Body of pancreas (tissue), 4 donors: Measurements from ENCODE around the gene PTPRN2. TPM values are rescaled to one million over a fixed set of nuclear protein-coding genes. Genes with fewer than 3 reads are reported as not detected.
A peak's percentile ranks its signal among the peaks of the same experiment; 100 is the strongest.

Source experiments
- ATAC-seq: fragments of 150-250 bp; one replicate; pipeline ENCODE4 v1.9.1; 2016
- DNase-seq, 4 donors: peaks; one replicate each; pipeline ENCODE4 v3.0.0-alpha.2; 2019
- H3K27ac ChIP-seq, 4 donors: fragments of 200-600 bp; sonication (generic); 1 replicate in 3 of 4; 2 replicates in 1 of 4; pipeline versions ENCODE4 v1.5.1 to v1.6.1; 2016 to 2019; ENCODE audit warnings: mild to moderate bottlenecking in 1 of 4, mixed read lengths in 1 of 4, moderate library complexity in 1 of 4
- H3K27me3 ChIP-seq, 2 donors: fragments of 200-600 bp; sonication (generic); one replicate each; pipeline ENCODE4 v1.6.0; 2016; ENCODE audit warnings: mild to moderate bottlenecking in 1 of 2
- H3K36me3 ChIP-seq, 2 donors: fragments of 200-600 bp; sonication (generic); replicated peaks in 1 of 2; 2 replicates each; pipeline ENCODE4 v1.5.1; 2016; ENCODE audit warnings: low read depth in 2 of 2; ENCODE audit not compliant: insufficient read depth in 1 of 2
- H3K4me1 ChIP-seq: fragments of 200-600 bp; sonication (generic); one replicate; pipeline ENCODE4 v1.6.0; 2016
- H3K4me3 ChIP-seq, 2 donors: fragments of 200-600 bp; sonication (generic); 1 replicate in 1 of 2; 2 replicates in 1 of 2; pipeline ENCODE4 v1.5.1; 2016 to 2019
- H3K9me3 ChIP-seq, 3 donors: fragments of 200-600 bp; sonication (generic); 1 replicate in 2 of 3; 2 replicates in 1 of 3; pipeline ENCODE4 v1.5.1; 2016
- CTCF ChIP-seq, 7 experiments: fragments of 450-650 bp in 4 of 7; fragments of 200-600 bp in 3 of 7; sonication (generic) in 3 of 7; IDR thresholded peaks; one replicate each; pipeline ENCODE4 v1.5.1; 2016 to 2019; ENCODE audit warnings: antibody characterized with exemption in 7 of 7
- POLR2A ChIP-seq, 3 donors: fragments of 450-650 bp; IDR thresholded peaks; one replicate each; pipeline ENCODE4 v1.6.1; 2016; ENCODE audit warnings: antibody characterized with exemption in 3 of 3, mild to moderate bottlenecking in 2 of 3
- WGBS, 2 donors: methylation state at CpG; one replicate each; pipeline ENCODE4 v1.1.5; 2017; 5-methylcytosine and 5-hydroxymethylcytosine counted together
- intact Hi-C: fragments of 100-400 bp; cut with DNase I; formaldehyde crosslinking; loops from one replicate; pipeline ENCODE4 v1.15.1; 2023
- total RNA-seq, 2 donors: library from RNA; depleted of rRNA; stranded (reverse); fragments of >200 nt; gene quantifications; one replicate each; pipeline ENCODE4 v1.1.0, GENCODE V29; 2016

Gene PTPRN2
- total RNA-seq, 2 donors from 2014 or later = 31.6 to 76.1 TPM

DNA sequence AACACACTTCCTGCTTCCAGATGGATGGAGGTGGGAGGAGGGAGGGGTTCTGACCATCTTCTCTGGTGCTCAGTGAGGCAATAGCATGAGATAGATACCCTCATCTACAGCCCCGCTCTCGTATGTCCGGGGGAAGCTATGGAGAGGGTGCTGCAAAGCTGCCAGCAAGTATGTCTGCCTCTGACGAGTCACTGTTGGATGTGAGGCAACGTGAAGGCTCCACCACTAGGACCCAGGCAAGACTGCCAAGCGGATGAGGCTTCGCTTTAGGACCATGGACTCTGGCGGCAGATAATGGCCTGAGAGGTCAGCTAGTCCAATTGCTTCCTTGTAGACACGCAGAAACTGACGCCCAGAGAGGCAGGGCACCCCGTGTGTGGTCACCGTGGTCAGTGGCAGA lies 601.6 kb downstream of the PTPRN2 start:
- no peaks in the 10 kb centered on the region for H3K36me3 ChIP-seq
- no peaks in the 10 kb centered on the region for H3K27me3 ChIP-seq
- DNase-seq = no peak
- ATAC-seq = no peak
- intact Hi-C loops = no loop called here
- WGBS, 2 donors = 87 to 92% methylated on average over 4 to 12 of the region's 12 CpGs
- no peak for TF ChIP-seq CTCF (IDR thresholded peaks at IDR 0.05)
- TF ChIP-seq POLR2A (IDR thresholded peaks at IDR 0.05) = no peak
- H3K27ac ChIP-seq = no peak overlapping the region
- no peaks in the 10 kb centered on the region for H3K9me3 ChIP-seq
- H3K4me1 ChIP-seq = no peaks in the 10 kb centered on the region
- no peak overlapping the region for H3K4me3 ChIP-seq

GRCh38 chr7:157985636-157986035 lies 602.0 kb downstream of the PTPRN2 start:
- ATAC-seq (no peak), DNase-seq (no peak)
- TF ChIP-seq POLR2A (IDR thresholded peaks at IDR 0.05) = no peak
- TF ChIP-seq CTCF (IDR thresholded peaks at IDR 0.05) = no peak
- intact Hi-C loops = no loop called here
- WGBS, 2 donors = 82 to 90% methylated on average over 13 to 15 of the region's 15 CpGs
- H3K9me3 ChIP-seq = no peaks in the 10 kb centered on the region
- no peaks in the 10 kb centered on the region for H3K27me3 ChIP-seq
- no peaks in the 10 kb centered on the region for H3K36me3 ChIP-seq
- no peak overlapping the region for H3K4me3 ChIP-seq
- H3K4me1 ChIP-seq = no peaks in the 10 kb centered on the region
- no peak overlapping the region for H3K27ac ChIP-seq

- Histone ChIP-seq H3K27ac (no peak overlapping the region), H3K9me3 (no peaks in the 10 kb centered on the region), H3K4me1 (no peaks in the 10 kb centered on the region), H3K4me3 (no peak overlapping the region), H3K27me3 (no peaks in the 10 kb centered on the region), H3K36me3 (no peaks in the 10 kb centered on the region)
- ATAC-seq = no peak
- DNase-seq = no peak
- TF ChIP-seq CTCF (IDR thresholded peaks at IDR 0.05) = no peak
- TF ChIP-seq POLR2A (IDR thresholded peaks at IDR 0.05) = no peak
- WGBS, 2 donors = 90 to 91% methylated on average over 18 to 20 of the region's 25 CpGs
- intact Hi-C loops = no loop called here
Observed at GRCh38 chr7:157984423-157985163, 603.0 kb downstream of the PTPRN2 start.

GRCh38 chr7:157983502-157984422 lies 603.9 kb downstream of the PTPRN2 start:
- H3K27ac ChIP-seq = no peak overlapping the region
- no peaks in the 10 kb centered on the region for H3K9me3 ChIP-seq
- DNase-seq (peak in 1 of 4 donors; percentile 7), ATAC-seq (no peak)
- no peak overlapping the region for H3K4me3 ChIP-seq
- no peaks in the 10 kb centered on the region for H3K27me3 ChIP-seq
- intact Hi-C loops = no loop called here
- WGBS, 2 donors = 83 to 92% methylated on average over 24 to 28 of the region's 32 CpGs
- TF ChIP-seq CTCF (IDR thresholded peaks at IDR 0.05) = no peak
- no peak for TF ChIP-seq POLR2A (IDR thresholded peaks at IDR 0.05)
- H3K4me1 ChIP-seq = no peaks in the 10 kb centered on the region
- no peaks in the 10 kb centered on the region for H3K36me3 ChIP-seq
